Myocyte (in vitro differentiated cells): ENCODE measurements around the gene FAF1. TPM values are rescaled to one million over a fixed set of nuclear protein-coding genes. Genes with fewer than 3 reads are reported as not detected.
"Not testable (repeated sequence)": the region's sequence is repeated elsewhere in the genome, so short reads cannot be mapped to it uniquely, and the experiment has no call there.

ENCODE experiments used
- DNase-seq: peaks from one replicate; pipeline ENCODE4 v3.0.0-alpha.2; 2012; ENCODE audit warnings: low read depth
- total RNA-seq: library from RNA; depleted of rRNA; stranded (reverse); fragments of >200 nt; gene quantifications from 2 replicates; pipeline ENCODE4 v1.2.3, GENCODE V29; 2014

The FAF1 gene
- total RNA-seq, 1 donor from 2014 or later: 60.2 TPM

GRCh38 chr1:50566405-50566804, 393.7 kb downstream of the FAF1 start:
- no peak for DNase-seq

- DNase-seq: no peak
Measured at GRCh38 chr1:50564417-50564816, 395.6 kb downstream of the FAF1 start.

DNA sequence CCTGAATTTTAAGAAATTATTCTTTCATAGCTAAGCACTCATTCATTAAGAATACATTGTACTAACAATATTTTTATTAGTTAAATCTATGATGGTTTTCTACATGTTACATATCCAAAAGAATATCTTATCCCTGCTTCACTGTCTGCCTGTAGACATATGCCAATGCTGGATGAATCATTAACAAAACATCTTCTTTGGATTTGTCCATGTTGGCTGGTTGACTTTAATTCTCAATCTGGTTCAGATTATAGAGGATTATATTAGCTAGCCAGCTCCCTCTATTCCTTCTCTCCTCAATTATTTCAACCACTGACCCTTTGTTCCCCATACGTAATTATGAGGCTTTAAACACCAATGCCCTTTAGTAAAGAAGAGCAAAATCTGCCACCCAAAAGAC, 398.0 kb downstream of the FAF1 start:
- DNase-seq: no peak

DNA sequence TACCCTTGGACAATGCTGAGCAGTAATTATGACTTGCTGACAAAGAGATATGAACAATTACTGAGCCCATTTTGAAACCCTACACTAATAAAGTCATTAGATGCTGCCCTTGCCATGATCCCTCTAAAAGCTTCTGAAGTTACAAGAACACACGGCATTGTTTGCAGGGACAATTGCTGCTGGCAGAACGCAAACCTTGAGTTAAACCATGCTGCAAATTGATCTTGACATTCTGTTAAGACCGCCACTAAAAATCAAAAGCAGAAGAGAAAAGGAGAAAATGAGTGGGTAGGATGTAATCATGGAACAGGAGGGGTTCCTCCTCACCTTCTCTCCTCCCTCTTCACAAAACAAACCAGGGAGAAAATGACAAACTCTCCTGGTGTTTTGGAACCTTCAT, 400.6 kb downstream of the FAF1 start:
- no peak for DNase-seq

DNA sequence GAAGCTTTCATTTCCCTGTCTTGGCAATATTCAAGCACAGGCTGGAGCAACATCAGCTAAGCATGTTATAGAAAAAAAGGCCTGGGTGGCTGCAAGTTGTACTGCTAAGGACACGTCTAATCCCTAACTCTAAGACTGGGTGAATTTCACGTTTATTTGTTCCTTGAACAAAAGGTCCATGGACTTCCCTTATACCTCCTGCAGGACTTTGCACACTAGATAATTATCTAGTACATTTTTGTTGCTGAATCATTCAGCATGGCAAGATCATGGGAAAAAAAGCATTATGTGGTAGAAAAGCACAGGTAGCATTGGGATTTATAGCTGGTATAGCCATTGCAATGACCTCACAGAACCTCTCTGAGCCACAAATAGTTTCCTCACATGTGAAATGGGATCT, 406.1 kb downstream of the FAF1 start:
- DNase-seq: no peak

DNA sequence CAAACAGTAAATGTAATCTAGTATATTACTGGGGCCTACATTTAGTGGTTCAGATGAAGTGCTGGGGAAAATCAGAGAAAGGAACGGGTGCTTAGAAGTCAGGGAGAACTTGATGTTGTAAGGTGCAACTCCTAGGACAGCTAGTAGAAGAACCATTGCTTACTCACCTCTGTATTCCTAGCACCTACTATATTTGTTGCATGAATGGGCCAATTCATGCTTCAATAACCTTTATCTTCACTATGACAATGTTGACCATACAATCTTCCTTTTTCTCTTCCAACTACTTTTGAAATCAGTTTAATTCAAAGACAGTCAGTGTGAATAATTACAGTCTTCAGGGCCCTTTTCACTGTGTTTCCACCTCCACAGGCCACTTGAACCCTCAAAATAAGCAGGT, 411.8 kb downstream of the FAF1 start:
- DNase-seq: no peak

GRCh38 chr1:50542362-50542761, 417.7 kb downstream of the FAF1 start:
- DNase-seq: no peak

- DNase-seq: no peak
Measured at GRCh38 chr1:50538476-50538875, 421.6 kb downstream of the FAF1 start.

GRCh38 chr1:50531601-50532000, 428.5 kb downstream of the FAF1 start:
- DNase-seq: no peak

DNA sequence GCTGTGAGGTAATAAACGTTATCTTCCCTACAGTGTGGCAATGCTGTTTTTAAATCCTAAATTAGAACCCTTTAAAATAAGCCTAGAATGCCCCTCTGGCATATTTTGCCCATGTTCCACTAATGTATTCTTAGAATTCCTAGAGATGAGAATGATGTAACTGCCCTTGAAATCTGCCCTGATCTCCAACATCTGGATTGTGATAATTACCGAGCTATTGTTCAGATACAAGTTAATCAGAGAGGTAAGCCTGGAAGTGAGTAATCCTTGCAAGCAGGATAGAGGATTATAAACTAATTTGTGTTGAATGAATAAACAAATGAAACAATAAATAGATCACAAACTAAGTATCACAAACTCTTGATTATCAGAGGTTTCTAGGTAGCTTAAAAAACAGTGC, 429.0 kb downstream of the FAF1 start:
- DNase-seq: no peak

DNA sequence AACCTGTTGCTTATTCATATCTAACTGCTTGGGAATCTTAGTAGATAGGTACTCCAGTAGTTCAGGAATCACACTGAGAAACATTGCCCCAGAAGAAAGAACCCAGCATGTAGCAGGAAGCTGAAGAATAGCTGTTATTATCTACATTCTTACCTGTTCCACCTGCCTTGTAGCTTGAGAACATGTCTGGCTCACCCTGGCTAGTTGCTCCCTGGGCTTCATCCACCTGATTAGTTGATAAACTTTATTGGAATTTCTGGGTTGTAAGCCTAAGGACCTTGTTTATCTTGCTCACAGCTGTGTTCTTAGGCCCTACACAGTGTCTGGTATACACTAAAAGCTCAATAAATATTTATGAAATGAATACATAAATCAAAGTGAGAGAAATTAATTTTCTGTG, 430.6 kb downstream of the FAF1 start:
- DNase-seq: no peak

- DNase-seq: not testable (repeated sequence)
Measured at GRCh38 chr1:50527987-50528320, 432.1 kb downstream of the FAF1 start.

DNA sequence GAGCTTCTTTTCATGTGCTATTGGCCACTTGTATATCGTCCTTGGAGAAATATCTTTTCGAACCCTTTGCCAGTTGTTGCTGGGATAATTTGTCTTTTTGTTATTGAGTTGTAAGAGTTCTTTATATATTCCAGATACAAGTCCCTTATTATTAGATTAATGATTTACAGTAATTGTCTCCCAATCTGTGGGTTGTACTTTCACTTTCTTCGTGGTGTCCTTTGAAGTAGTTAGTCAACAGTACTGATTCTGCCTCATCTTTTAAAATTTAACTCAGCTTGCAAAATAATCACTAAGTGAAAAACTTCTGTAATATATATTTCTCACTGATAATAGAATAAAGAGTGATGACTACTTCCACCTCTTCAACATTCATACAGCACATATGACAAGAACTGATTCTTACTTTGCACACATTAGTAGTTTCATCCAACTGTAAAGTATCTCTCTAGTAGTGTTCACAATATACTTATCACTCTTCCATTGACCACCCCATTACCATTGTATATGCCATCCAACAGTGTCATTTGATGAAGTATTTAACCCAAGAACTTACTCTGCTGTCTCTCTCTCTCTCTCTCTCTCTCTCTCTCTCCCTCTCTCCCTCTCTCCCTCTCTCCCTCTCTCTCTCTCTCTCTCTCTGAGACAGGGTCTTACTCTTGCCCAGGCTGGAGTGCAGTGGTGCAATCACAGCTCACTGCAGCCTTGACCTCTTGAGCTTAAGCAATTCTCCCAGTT, 432.6 kb downstream of the FAF1 start:
- no peak for DNase-seq

- no peak for DNase-seq
Measured at GRCh38 chr1:50526431-50526830, 433.6 kb downstream of the FAF1 start.

DNA sequence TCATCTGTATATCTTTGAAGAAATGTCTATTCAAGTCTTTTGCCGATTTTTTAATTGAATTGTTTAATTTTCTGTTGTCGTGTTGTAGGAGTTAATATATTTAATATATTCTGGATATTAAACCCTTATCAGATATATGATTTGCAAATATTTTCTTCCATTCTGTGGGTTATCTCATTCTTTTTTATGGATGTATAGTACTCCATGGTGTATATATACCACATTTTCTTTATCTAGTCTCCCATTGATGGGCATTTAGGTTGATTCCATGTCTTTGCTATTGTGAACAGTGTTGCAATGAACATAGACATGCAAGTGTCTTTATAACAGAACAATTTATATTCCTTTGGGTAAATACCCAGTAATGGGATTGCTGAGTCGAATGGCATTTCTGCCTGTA, 436.5 kb downstream of the FAF1 start:
- no peak for DNase-seq

- no peak for DNase-seq
Measured at GRCh38 chr1:50522691-50523342, 437.2 kb downstream of the FAF1 start.

GRCh38 chr1:50521703-50522102, 438.4 kb downstream of the FAF1 start:
- no peak for DNase-seq

DNA sequence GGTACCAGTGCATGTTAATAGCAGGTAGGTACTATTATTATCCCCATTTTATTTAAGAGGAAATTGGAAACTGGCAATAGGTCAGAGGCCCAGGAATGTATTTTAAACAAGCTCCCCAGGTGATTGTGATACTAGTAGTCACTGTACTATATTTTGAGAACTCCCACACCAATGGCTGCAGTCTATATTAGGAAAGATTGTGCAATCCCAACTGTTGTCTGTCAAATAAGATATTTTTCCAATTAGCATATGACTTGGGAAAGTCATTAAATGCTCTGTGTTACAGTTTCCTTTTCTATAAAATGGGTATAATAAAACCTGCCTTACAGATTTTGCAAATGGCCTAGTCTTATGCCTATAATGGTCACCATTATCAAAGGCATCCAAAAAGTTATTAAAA, 442.6 kb downstream of the FAF1 start:
- DNase-seq: peak; percentile 3

GRCh38 chr1:50516056-50516455, 444.0 kb downstream of the FAF1 start:
- DNase-seq: no peak

GRCh38 chr1:50508040-50508586, 452.0 kb downstream of the FAF1 start:
- DNase-seq: no peak

GRCh38 chr1:50505427-50505826, 454.6 kb downstream of the FAF1 start:
- DNase-seq: no peak

GRCh38 chr1:50503515-50503914, 456.6 kb downstream of the FAF1 start:
- DNase-seq: no peak

DNA sequence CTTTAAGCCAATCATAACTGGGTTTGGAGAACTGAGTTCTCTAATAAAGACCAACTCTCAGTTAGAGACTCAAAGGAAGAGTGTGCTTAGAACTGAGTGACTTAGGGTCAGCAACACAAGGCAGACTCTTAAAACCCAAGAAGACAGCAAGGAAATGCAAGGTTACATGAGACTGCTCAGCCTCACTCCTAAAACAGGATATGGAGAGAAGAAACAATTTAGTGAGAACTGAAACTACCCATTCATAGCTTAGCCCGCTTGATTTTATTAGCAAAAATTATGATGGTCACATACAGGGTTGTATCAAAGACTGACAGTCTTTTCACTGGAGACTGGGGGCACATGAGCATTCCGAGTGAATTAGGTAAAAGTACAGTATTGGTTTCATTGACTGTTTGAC, 457.9 kb downstream of the FAF1 start:
- no peak for DNase-seq
